Effector CD8-positive, alpha-beta T cell (primary cell): ENCODE results near the gene KCND3.

Experiments used
- DNase-seq: peaks from one replicate; lab custom pipeline; 2025; lab: John Stamatoyannopoulos, UW

KCND3 gene

DNA sequence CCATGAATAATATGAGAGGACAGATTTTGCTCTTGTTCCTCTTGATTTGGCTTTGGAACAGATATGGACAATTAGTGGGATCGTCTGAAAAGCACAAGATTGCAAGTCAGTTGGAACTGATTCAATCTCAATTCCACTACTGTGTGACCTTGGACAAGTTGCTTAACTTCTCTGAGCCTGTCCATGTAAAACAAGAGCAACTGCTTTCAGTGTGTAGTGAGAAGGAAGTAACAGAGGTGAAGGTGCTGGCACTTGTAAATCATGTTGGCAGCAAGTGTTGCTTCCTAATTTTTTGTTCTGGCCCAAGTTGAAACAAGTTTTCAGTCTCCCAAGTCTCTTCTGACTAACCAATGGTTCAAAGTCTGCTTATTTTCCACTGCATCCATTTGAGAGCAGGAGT is 265.6 kb downstream of the KCND3 start:
- no peak for DNase-seq

- DNase-seq = no peak
Observed at GRCh38 chr1:111723091-111723806, 266.2 kb downstream of the KCND3 start.

- no peak for DNase-seq
Observed at GRCh38 chr1:111720977-111721786, 268.3 kb downstream of the KCND3 start.
